Activated naive CD4-positive, alpha-beta T cell treated with anti-CD3 and anti-CD28 coated beads for 36 hours (primary cell): ENCODE data around the gene PLCB1. TPM values are rescaled to one million over a fixed set of nuclear protein-coding genes. Genes with fewer than 3 reads are reported as not detected.
"Not testable (repeated sequence)": the region's sequence is repeated elsewhere in the genome, so short reads cannot be mapped to it uniquely, and the experiment has no call there.

Experiments used
- CTCF ChIA-PET: fragments of 350-600 bp; sonication (Branson Sonifier 250); formaldehyde crosslinking; loops from one replicate; lab custom pipeline; 2021; ENCODE audit warnings: antibody characterized with exemption; lab: Charles Lee
- DNase-seq: peaks from one replicate; pipeline ENCODE4 v3.0.0-alpha.2; 2020
- H3K27ac Mint-ChIP-seq: one replicate; pipeline ENCODE4 v1.8.0; 2021; ENCODE audit warnings: mild to moderate bottlenecking, mixed read lengths
- H3K27me3 Mint-ChIP-seq: one replicate; pipeline ENCODE4 v1.8.0; 2021; ENCODE audit warnings: low read depth, mixed read lengths
- H3K36me3 Mint-ChIP-seq: one replicate; pipeline ENCODE4 v1.8.0; 2021; ENCODE audit warnings: low read depth, mixed read lengths
- H3K4me1 Mint-ChIP-seq: one replicate; pipeline ENCODE4 v1.8.0; 2021; ENCODE audit warnings: low read depth, mixed read lengths
- H3K4me3 Mint-ChIP-seq: one replicate; pipeline ENCODE4 v1.8.0; 2021; ENCODE audit warnings: mild to moderate bottlenecking, moderate library complexity, mixed read lengths
- H3K9me3 Mint-ChIP-seq: one replicate; pipeline ENCODE4 v1.8.0; 2021; ENCODE audit warnings: mixed read lengths
- intact Hi-C: fragments of 100-400 bp; cut with micrococcal nuclease; formaldehyde crosslinking; loops from one replicate; pipeline ENCODE4 v1.15.1; 2023
- total RNA-seq, 2 experiments: library from RNA; stranded (reverse); gene quantifications; one replicate each; pipeline ENCODE4 v1.2.3, GENCODE V29; 2021

Gene PLCB1
- total RNA-seq, 2 experiments from 2014 or later = 1.2 TPM

GRCh38 chr20:8425016-8425415 is 292.9 kb downstream of the PLCB1 start:
- Mint-ChIP-seq H3K27me3 (peaks cover 4% of the 10 kb centered on the region), H3K9me3 (no peaks in the 10 kb centered on the region)
- intact Hi-C loops = no loop called here

GRCh38 chr20:8425802-8426201 is 293.7 kb downstream of the PLCB1 start:
- no peaks in the 10 kb centered on the region for H3K36me3 Mint-ChIP-seq
- intact Hi-C loops = no loop called here
- H3K27ac Mint-ChIP-seq = no peak overlapping the region

More at GRCh38 chr20:8425016-8425415, 292.9 kb downstream of the PLCB1 start:
- H3K4me3 Mint-ChIP-seq = no peak overlapping the region
- DNase-seq = no peak
- H3K36me3 Mint-ChIP-seq = no peaks in the 10 kb centered on the region
- CTCF ChIA-PET = no interaction called here
- H3K4me1 Mint-ChIP-seq = no peaks in the 10 kb centered on the region
- no peak overlapping the region for H3K27ac Mint-ChIP-seq

GRCh38 chr20:8427419-8428040 is 295.5 kb downstream of the PLCB1 start:
- intact Hi-C loops = no loop called here
- no peak overlapping the region for H3K27ac Mint-ChIP-seq
- no peaks in the 10 kb centered on the region for H3K36me3 Mint-ChIP-seq
- H3K4me1 Mint-ChIP-seq = no peaks in the 10 kb centered on the region
- H3K27me3 Mint-ChIP-seq = peaks cover 4% of the 10 kb centered on the region
- CTCF ChIA-PET = interaction anchor here (0.6 kb wide), 1 partner anchor 15 kb away, joined by 3 read pairs; no protein-coding TSS in a partner anchor
- no peaks in the 10 kb centered on the region for H3K9me3 Mint-ChIP-seq
- no peak for DNase-seq
- no peak overlapping the region for H3K4me3 Mint-ChIP-seq

More at GRCh38 chr20:8425802-8426201, 293.7 kb downstream of the PLCB1 start:
- no peak for DNase-seq
- CTCF ChIA-PET = no interaction called here
- Mint-ChIP-seq H3K9me3 (no peaks in the 10 kb centered on the region), H3K4me1 (no peaks in the 10 kb centered on the region), H3K27me3 (peaks cover 4% of the 10 kb centered on the region), H3K4me3 (no peak overlapping the region)

- Mint-ChIP-seq H3K4me1 (no peaks in the 10 kb centered on the region), H3K9me3 (no peaks in the 10 kb centered on the region), H3K27ac (no peak overlapping the region), H3K36me3 (no peaks in the 10 kb centered on the region), H3K27me3 (peaks cover 1% of the 10 kb centered on the region), H3K4me3 (no peak overlapping the region)
- CTCF ChIA-PET = interaction anchor here (0.7 kb wide), 1 partner anchor 1578 kb away, joined by 3 read pairs; no protein-coding TSS in a partner anchor
- DNase-seq = no peak
- intact Hi-C loops = no loop called here
Measured at GRCh38 chr20:8428988-8429387, 296.9 kb downstream of the PLCB1 start.

- CTCF ChIA-PET = no interaction called here
- H3K36me3 Mint-ChIP-seq = no peaks in the 10 kb centered on the region
- DNase-seq = no peak
- H3K27ac Mint-ChIP-seq = no peak overlapping the region
- H3K4me3 Mint-ChIP-seq = no peak overlapping the region
- no peaks in the 10 kb centered on the region for H3K27me3 Mint-ChIP-seq
- intact Hi-C loops = no loop called here
- H3K9me3 Mint-ChIP-seq = no peaks in the 10 kb centered on the region
- no peaks in the 10 kb centered on the region for H3K4me1 Mint-ChIP-seq
Measured at GRCh38 chr20:8431538-8432434, 299.7 kb downstream of the PLCB1 start.

GRCh38 chr20:8432435-8433148 is 300.5 kb downstream of the PLCB1 start:
- Mint-ChIP-seq H3K36me3 (no peaks in the 10 kb centered on the region), H3K27me3 (no peaks in the 10 kb centered on the region), H3K4me3 (no peak overlapping the region), H3K9me3 (no peaks in the 10 kb centered on the region), H3K4me1 (no peaks in the 10 kb centered on the region), H3K27ac (no peak overlapping the region)
- DNase-seq = no peak
- CTCF ChIA-PET = no interaction called here
- intact Hi-C loops = no loop called here

- Mint-ChIP-seq H3K9me3 (no peaks in the 10 kb centered on the region), H3K36me3 (no peaks in the 10 kb centered on the region), H3K27ac (no peak overlapping the region), H3K27me3 (no peaks in the 10 kb centered on the region), H3K4me1 (no peaks in the 10 kb centered on the region), H3K4me3 (no peak overlapping the region)
- DNase-seq = no peak
- intact Hi-C loops = no loop called here
- CTCF ChIA-PET = no interaction called here
Measured at GRCh38 chr20:8433291-8433690, 301.2 kb downstream of the PLCB1 start.

- no peaks in the 10 kb centered on the region for H3K4me1 Mint-ChIP-seq
- no peaks in the 10 kb centered on the region for H3K9me3 Mint-ChIP-seq
- DNase-seq = no peak
- intact Hi-C loops = no loop called here
- no peak overlapping the region for H3K27ac Mint-ChIP-seq
- no peak overlapping the region for H3K4me3 Mint-ChIP-seq
- CTCF ChIA-PET = no interaction called here
- no peaks in the 10 kb centered on the region for H3K36me3 Mint-ChIP-seq
- no peaks in the 10 kb centered on the region for H3K27me3 Mint-ChIP-seq
Measured at GRCh38 chr20:8434326-8434876, 302.3 kb downstream of the PLCB1 start.

GRCh38 chr20:8435285-8436035 is 303.4 kb downstream of the PLCB1 start:
- CTCF ChIA-PET = no interaction called here
- no peak for DNase-seq
- H3K4me1 Mint-ChIP-seq = no peaks in the 10 kb centered on the region
- H3K4me3 Mint-ChIP-seq = no peak overlapping the region
- no peaks in the 10 kb centered on the region for H3K9me3 Mint-ChIP-seq
- H3K27me3 Mint-ChIP-seq = no peaks in the 10 kb centered on the region
- no peak overlapping the region for H3K27ac Mint-ChIP-seq
- no peaks in the 10 kb centered on the region for H3K36me3 Mint-ChIP-seq
- intact Hi-C loops = no loop called here

GRCh38 chr20:8436938-8437337 is 304.9 kb downstream of the PLCB1 start:
- H3K27me3 Mint-ChIP-seq, intact Hi-C loops, H3K9me3 Mint-ChIP-seq, DNase-seq, H3K36me3 Mint-ChIP-seq, H3K4me1 Mint-ChIP-seq, H3K4me3 Mint-ChIP-seq, CTCF ChIA-PET, H3K27ac Mint-ChIP-seq: not testable (repeated sequence)

GRCh38 chr20:8438748-8439147 is 306.7 kb downstream of the PLCB1 start:
- CTCF ChIA-PET = no interaction called here

More at GRCh38 chr20:8438748-8439147, 306.7 kb downstream of the PLCB1 start:
- Mint-ChIP-seq H3K4me3 (no peak overlapping the region), H3K27ac (no peak overlapping the region), H3K9me3 (peaks cover 2% of the 10 kb centered on the region), H3K27me3 (no peaks in the 10 kb centered on the region), H3K36me3 (no peaks in the 10 kb centered on the region), H3K4me1 (no peaks in the 10 kb centered on the region)
- intact Hi-C loops = no loop called here
- no peak for DNase-seq
